ENCODE data around the gene KRT78.

The KRT78 gene

DNA sequence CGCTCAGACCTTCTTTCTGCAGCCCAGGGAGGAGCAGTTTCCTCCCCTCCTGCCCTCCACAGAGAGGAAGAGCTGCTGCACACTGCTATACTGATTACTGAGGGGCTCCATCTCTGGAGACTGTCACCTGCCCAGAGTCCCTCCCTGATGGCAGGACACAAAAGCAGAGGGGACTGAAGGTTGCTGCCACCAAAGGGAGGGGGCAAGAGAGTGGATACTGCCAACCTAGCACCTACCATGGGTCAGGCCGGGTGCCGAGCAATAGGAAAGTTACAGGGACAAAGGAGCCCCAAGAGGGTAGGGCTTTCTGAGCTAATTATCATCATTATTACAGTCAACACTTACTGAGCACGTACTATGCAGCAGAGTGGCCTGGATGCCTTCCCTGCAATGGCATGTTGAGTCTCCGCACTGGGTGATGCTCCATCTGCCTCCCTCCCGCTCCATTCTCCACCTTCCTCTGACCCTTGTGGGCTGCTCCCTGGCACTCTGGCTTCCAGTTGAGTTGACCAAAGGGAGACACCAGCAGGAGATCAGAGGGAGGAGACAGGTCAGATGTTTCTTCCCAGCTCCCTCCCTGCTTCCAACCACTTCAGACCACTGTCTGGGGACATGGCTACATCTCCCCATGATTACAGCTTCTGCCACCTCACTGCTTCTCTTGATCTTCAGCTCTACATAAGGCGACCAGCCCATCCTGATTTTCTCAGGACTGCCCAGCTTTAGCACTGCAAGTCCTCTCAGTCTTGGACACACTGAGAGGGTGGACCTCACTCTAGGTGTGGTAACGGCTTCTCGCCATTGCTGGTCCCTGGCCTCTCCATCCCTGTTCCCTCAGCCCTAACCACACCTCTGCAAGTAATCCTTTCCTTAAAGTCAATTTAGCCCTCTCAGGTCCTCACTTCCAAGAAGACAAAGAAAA, 12.0 kb downstream of the KRT78 start:
- no peak overlapping the region for H3K4me2 ChIP-seq (ENCODE audit: low read length)

DNA sequence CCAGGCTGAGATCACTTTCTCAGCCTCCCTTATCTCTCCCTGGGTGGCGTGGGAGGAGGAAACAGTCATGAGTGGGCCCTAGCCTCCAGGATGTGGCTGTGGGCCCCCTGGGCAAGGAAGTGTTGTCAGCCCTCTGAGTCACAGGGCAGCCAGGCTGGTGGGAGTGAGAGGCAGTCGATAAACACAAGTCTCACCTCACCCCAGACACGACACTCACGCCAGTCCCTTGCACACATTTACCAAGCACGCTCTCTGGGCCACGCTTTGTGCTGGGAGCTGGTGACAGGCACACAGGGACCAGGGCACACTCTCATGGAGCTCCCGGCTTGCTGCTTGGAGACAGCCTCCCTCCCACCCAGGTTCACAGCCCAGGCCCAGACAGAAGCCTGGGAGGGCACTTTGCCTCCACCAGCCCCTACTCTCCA, 12.7 kb downstream of the KRT78 start:
- Histone ChIP-seq H3K4me3 (ENCODE audit: low read length) (no peak overlapping the region), H3K79me2 (ENCODE audit: low read length) (no peaks in the 10 kb centered on the region), H3K9ac (ENCODE audit: low read length) (no peak overlapping the region), H3K4me1 (ENCODE audit: low read length) (peaks cover 6% of the 10 kb centered on the region), H3K36me3 (replicated peaks; ENCODE audit: low read depth, low read length) (no peaks in the 10 kb centered on the region), H3K9me3 (ENCODE audit: insufficient read depth, low read length) (no peaks in the 10 kb centered on the region), H3K4me2 (ENCODE audit: low read length) (no peak overlapping the region), H2AFZ (ENCODE audit: low read depth, low read length) (no peak overlapping the region), H4K20me1 (ENCODE audit: insufficient read depth, low read length) (no peaks in the 10 kb centered on the region), H3K27me3 (ENCODE audit: low read depth, low read length) (peaks cover 29% of the 10 kb centered on the region), H3K27ac (ENCODE audit: low read length) (no peak overlapping the region)
- TF ChIP-seq, protein P1, sequence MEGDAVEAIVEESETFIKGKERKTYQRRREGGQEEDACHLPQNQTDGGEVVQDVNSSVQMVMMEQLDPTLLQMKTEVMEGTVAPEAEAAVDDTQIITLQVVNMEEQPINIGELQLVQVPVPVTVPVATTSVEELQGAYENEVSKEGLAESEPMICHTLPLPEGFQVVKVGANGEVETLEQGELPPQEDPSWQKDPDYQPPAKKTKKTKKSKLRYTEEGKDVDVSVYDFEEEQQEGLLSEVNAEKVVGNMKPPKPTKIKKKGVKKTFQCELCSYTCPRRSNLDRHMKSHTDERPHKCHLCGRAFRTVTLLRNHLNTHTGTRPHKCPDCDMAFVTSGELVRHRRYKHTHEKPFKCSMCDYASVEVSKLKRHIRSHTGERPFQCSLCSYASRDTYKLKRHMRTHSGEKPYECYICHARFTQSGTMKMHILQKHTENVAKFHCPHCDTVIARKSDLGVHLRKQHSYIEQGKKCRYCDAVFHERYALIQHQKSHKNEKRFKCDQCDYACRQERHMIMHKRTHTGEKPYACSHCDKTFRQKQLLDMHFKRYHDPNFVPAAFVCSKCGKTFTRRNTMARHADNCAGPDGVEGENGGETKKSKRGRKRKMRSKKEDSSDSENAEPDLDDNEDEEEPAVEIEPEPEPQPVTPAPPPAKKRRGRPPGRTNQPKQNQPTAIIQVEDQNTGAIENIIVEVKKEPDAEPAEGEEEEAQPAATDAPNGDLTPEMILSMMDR (IDR thresholded peaks at IDR 0.05; ENCODE audit: low read depth, low read length): no peak
- no peak for TF ChIP-seq EZH2phosphoT487 (IDR thresholded peaks at IDR 0.05; ENCODE audit: low read depth)

More for the DNA sequence above, 12.0 kb downstream of the KRT78 start:
- Histone ChIP-seq H4K20me1 (ENCODE audit: insufficient read depth, low read length) (no peaks in the 10 kb centered on the region), H3K36me3 (replicated peaks; ENCODE audit: low read depth, low read length) (no peaks in the 10 kb centered on the region), H2AFZ (ENCODE audit: low read depth, low read length) (no peak overlapping the region), H3K27me3 (ENCODE audit: low read depth, low read length) (peaks cover 29% of the 10 kb centered on the region), H3K4me1 (ENCODE audit: low read length) (peaks cover 6% of the 10 kb centered on the region), H3K79me2 (ENCODE audit: low read length) (no peaks in the 10 kb centered on the region), H3K4me3 (ENCODE audit: low read length) (no peak overlapping the region), H3K27ac (ENCODE audit: low read length) (no peak overlapping the region), H3K9me3 (ENCODE audit: insufficient read depth, low read length) (no peaks in the 10 kb centered on the region), H3K9ac (ENCODE audit: low read length) (no peak overlapping the region)
- TF ChIP-seq, protein P1 (IDR thresholded peaks at IDR 0.05; ENCODE audit: low read depth, low read length): no peak
- no peak for TF ChIP-seq EZH2phosphoT487 (IDR thresholded peaks at IDR 0.05; ENCODE audit: low read depth)

DNA sequence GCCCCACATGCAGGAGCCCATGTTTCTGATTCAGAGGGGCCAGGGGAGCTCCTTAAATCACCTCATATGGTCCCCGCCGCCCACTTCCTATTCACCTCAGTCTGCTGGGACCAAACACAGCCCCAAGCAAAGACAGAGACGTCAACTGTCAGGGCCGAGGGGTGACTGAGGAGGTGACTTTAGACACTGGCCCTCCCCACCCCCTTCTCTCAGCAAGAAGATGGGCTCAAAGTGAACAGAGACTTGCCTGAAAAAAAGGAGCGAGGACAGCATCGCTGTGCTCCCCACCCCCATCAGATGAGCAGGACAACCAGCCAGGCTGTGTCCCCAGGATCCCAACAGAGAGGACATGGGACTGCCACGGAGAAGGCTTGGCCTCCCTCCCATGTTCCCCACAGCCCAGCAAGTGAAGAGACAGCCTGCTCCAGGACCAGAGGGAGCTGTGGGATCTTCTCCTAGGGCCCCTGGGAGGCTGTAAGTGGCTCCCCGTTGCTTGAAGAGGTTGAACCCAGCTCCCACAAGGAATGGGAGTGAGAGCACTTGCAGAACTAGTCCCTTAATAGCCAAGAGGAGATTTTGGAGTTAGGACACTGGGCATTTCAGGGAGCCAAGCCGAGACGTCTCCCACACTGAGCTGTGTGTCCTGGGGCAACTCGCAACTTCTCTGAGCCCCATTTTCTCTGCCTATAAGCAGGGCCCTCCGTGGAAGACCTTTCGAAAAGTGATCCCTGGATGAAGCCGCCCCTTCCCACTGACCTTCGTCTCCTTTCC, 13.3 kb downstream of the KRT78 start:
- H3K4me3 ChIP-seq (ENCODE audit: low read length): no peak overlapping the region
- peaks cover 6% of the 10 kb centered on the region for H3K4me1 ChIP-seq (ENCODE audit: low read length)
- TF ChIP-seq, protein P1 (IDR thresholded peaks at IDR 0.05; ENCODE audit: low read depth, low read length): no peak
- TF ChIP-seq EZH2phosphoT487 (IDR thresholded peaks at IDR 0.05; ENCODE audit: low read depth): no peak
- no peaks in the 10 kb centered on the region for H3K79me2 ChIP-seq (ENCODE audit: low read length)
- no peak overlapping the region for H3K9ac ChIP-seq (ENCODE audit: low read length)
- H4K20me1 ChIP-seq (ENCODE audit: insufficient read depth, low read length): no peaks in the 10 kb centered on the region
- no peak overlapping the region for H3K27ac ChIP-seq (ENCODE audit: low read length)
- peaks cover 33% of the 10 kb centered on the region for H3K27me3 ChIP-seq (ENCODE audit: low read depth, low read length)
- H3K4me2 ChIP-seq (ENCODE audit: low read length): no peak overlapping the region
- H3K36me3 ChIP-seq (replicated peaks; ENCODE audit: low read depth, low read length): no peaks in the 10 kb centered on the region
- H3K9me3 ChIP-seq (ENCODE audit: insufficient read depth, low read length): no peaks in the 10 kb centered on the region
- no peak overlapping the region for H2AFZ ChIP-seq (ENCODE audit: low read depth, low read length)

DNA sequence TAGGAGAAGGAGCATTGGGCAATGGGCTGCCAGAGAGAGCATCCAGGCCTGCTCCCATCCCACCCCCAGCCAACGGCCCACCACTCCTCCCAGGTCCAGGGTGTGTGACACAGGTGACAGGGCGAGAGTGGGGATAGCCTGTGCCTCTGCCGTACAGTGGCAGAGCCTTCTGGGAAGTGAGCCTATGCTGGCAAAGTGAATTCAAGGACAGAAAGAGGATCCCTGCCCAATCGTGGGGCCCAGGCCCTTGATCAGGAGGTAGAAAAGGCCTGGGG, 14.1 kb downstream of the KRT78 start:
- no peaks in the 10 kb centered on the region for H3K9me3 ChIP-seq (ENCODE audit: insufficient read depth, low read length)
- TF ChIP-seq, protein P1 (IDR thresholded peaks at IDR 0.05; ENCODE audit: low read depth, low read length): no peak
- TF ChIP-seq EZH2phosphoT487 (IDR thresholded peaks at IDR 0.05; ENCODE audit: low read depth): no peak
- H4K20me1 ChIP-seq (ENCODE audit: insufficient read depth, low read length): no peaks in the 10 kb centered on the region
- H3K27ac ChIP-seq (ENCODE audit: low read length): no peak overlapping the region
- H2AFZ ChIP-seq (ENCODE audit: low read depth, low read length): no peak overlapping the region
- H3K4me2 ChIP-seq (ENCODE audit: low read length): no peak overlapping the region
- H3K4me3 ChIP-seq (ENCODE audit: low read length): no peak overlapping the region
- no peaks in the 10 kb centered on the region for H3K36me3 ChIP-seq (replicated peaks; ENCODE audit: low read depth, low read length)
- no peak overlapping the region for H3K9ac ChIP-seq (ENCODE audit: low read length)
- no peaks in the 10 kb centered on the region for H3K79me2 ChIP-seq (ENCODE audit: low read length)
- peaks cover 6% of the 10 kb centered on the region for H3K4me1 ChIP-seq (ENCODE audit: low read length)
- peaks cover 36% of the 10 kb centered on the region for H3K27me3 ChIP-seq (ENCODE audit: low read depth, low read length)
